Measurements from ENCODE around the gene GP1BA.
"Not testable (repeated sequence)": the region's sequence is repeated elsewhere in the genome, so short reads cannot be mapped to it uniquely, and the experiment has no call there.

The GP1BA gene

GRCh38 chr17:4901648-4902344 is 30.3 kb upstream of the GP1BA start:
- DNase-seq, result no peak

- DNase-seq, result no peak
Observed at GRCh38 chr17:4902540-4902939, 29.5 kb upstream of the GP1BA start.

- DNase-seq, result peak; percentile 66
Observed at GRCh38 chr17:4903051-4903818, 28.8 kb upstream of the GP1BA start, which contains the start of gene CHRNE. Gene CHRNE, minus strand, starts transcription at chr17:4903098. Its CDS starts 35 bp downstream, at chr17:4903063.

- DNase-seq, result not testable (repeated sequence)
Observed at GRCh38 chr17:4906642-4907041, 25.4 kb upstream of the GP1BA start.

- no peak for DNase-seq
Observed at GRCh38 chr17:4908301-4908700, 23.8 kb upstream of the GP1BA start.

GRCh38 chr17:4908711-4909496 is 23.2 kb upstream of the GP1BA start:
- DNase-seq, result peak; percentile 59

- DNase-seq, result no peak
Observed at GRCh38 chr17:4913994-4914393, 18.1 kb upstream of the GP1BA start.

- not testable (repeated sequence) for DNase-seq
Observed at GRCh38 chr17:4914551-4914950, 17.5 kb upstream of the GP1BA start.

GRCh38 chr17:4919511-4920047 is 12.5 kb upstream of the GP1BA start:
- no peak for DNase-seq

- no peak for DNase-seq
Observed at GRCh38 chr17:4920351-4921048, 11.6 kb upstream of the GP1BA start.

GRCh38 chr17:4921320-4921719 is 10.8 kb upstream of the GP1BA start:
- no peak for DNase-seq

- DNase-seq, result not testable (repeated sequence)
Observed at GRCh38 chr17:4926577-4927335, 5.3 kb upstream of the GP1BA start.

GRCh38 chr17:4928881-4929280 is 3.2 kb upstream of the GP1BA start:
- no peak for DNase-seq

- no peak for DNase-seq
Observed at GRCh38 chr17:4932756-4933155, 679 bp downstream of the GP1BA start.

- DNase-seq, result no peak
Observed at GRCh38 chr17:4933646-4934045, 1.6 kb downstream of the GP1BA start.

GRCh38 chr17:4934173-4934979 is 2.3 kb downstream of the GP1BA start:
- no peak for DNase-seq

- DNase-seq, result no peak
Observed at GRCh38 chr17:4935650-4936049, 3.6 kb downstream of the GP1BA start.

- DNase-seq, result no peak
Observed at GRCh38 chr17:4936436-4936835, 4.4 kb downstream of the GP1BA start.

GRCh38 chr17:4937553-4937952 is 5.5 kb downstream of the GP1BA start:
- DNase-seq, result no peak

GRCh38 chr17:4938069-4938491 is 6.0 kb downstream of the GP1BA start:
- no peak for DNase-seq

All from stimulated activated naive CD4-positive, alpha-beta T cell treated with Interleukin-2 at 50 U/mL for 16 hours (primary cell).